UCSD-AML1 (cell line): ENCODE data around the gene RSRP1.
"Not testable (repeated sequence)": the region's sequence is repeated elsewhere in the genome, so short reads cannot be mapped to it uniquely, and the experiment has no call there.

Source experiments
- DNase-seq: peaks from one replicate; lab custom pipeline; 2025; ENCODE audit not compliant: unreplicated experiment; lab: John Stamatoyannopoulos, UW

The RSRP1 gene

GRCh38 chr1:25247024-25247828, at the start of gene RSRP1:
TSS of gene RSRP1 (minus strand) at chr1:25247454. CDS start at chr1:25246963, 491 bp downstream.
- peak; percentile 100 for DNase-seq

DNA sequence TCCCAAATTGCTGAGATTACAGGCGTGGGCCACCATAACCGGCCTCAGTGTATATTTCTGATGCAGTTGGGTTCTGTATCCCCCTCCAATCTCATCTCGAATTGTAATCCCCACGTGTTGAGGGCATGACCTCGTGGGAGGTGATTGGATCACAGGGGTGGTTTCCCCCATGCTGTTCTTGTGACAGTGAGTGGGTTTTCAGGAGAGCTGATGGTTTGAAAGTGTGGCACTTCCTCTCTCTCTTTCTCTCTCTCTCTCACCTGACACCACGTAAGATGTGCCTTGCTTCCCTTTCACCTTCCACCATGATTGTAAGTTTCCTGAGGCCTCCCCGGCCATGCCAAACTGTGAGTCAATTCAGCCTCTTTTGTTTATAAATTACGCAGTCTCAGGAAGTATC, 49.2 kb upstream of the RSRP1 start:
- not testable (repeated sequence) for DNase-seq

DNA sequence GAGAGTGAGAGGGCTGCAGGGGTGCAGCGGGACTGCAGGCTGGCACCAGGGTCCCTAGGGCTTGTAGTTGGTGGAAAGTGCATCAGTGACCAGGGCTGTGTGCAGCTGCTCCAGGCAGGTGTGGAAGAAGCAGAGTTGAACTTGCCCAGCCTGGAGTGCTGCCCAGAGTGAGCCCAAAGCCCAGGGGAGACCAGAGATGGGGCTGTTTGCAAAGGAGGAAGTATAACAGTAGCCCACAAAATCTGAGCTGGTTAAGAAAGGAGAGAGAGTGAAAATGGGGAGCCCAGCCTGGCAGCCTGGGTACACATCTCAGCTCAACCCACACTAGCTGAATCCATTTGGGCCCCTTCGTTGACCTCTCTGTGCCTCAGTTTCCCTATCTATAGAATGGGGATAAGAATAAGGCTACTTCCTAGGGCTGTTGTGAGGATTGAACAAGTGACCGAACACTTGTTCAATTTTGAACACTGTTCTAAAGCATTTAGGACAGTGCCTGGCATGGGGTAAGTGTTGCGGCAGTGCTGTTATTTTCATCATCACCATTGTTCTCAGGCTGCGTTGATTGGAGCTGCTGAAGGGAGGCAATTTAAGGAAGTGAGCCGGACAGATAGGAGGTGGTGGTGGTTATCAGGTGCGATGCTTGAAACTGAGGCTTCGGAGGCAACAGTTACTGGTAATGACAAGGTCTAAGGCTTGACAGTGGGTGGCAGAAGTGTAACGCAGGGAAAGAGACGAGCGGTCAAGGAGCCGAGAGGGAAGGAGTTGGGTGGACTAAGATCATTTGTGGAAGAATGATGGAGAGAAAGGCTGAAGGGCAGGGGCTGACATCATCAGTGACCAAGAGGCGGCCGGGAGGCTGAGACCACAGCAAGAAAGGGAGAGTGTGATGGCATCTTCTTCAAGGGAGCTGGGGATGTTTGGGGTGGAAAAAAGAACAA, 47.9 kb upstream of the RSRP1 start:
- DNase-seq, result not testable (repeated sequence)

DNA sequence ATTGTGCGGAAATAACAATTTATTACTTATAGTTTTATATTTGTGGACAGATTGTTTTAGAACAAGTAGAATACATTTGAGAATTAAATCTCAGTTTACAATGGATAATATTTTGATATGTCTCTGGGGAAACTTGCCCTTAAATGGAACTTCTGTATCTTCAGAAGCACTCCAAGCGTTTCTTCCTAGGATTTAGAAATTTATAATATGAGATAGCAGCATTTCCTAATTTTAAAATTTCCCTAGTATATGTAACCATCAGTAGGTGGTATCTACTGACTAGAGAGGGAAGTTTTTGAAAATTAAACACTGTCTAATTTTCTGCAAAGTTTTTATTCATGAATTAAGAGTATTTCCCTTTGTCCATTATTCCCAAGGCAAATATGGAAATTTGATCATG, 46.2 kb upstream of the RSRP1 start:
- not testable (repeated sequence) for DNase-seq

- not testable (repeated sequence) for DNase-seq
These were observed 42.8 kb upstream of the RSRP1 start for GRCh38 chr1:25290043-25290442.

GRCh38 chr1:25288573-25289101, 41.4 kb upstream of the RSRP1 start:
- not testable (repeated sequence) for DNase-seq

- DNase-seq, result not testable (repeated sequence)
These were observed 39.9 kb upstream of the RSRP1 start for GRCh38 chr1:25287164-25287563.

DNA sequence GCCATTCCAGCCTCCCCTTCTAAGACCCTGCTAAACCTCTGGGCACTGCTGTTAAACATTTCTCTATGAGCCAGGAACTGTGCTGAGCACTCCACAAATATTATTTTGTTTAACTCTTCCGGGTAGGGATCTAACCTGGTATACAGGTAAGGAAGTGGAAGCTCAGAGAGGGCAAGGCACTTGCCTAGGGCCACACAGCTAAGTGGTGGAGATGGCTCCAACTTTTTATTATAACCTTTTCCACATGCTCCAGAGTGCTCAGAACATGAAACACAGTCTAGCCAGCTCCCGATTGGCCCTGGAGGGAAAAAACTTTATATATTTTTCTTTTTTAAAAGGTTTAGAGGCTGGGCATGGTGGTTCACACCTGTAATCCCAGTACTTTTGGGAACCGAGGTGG, 38.6 kb upstream of the RSRP1 start:
- DNase-seq, result not testable (repeated sequence)

DNA sequence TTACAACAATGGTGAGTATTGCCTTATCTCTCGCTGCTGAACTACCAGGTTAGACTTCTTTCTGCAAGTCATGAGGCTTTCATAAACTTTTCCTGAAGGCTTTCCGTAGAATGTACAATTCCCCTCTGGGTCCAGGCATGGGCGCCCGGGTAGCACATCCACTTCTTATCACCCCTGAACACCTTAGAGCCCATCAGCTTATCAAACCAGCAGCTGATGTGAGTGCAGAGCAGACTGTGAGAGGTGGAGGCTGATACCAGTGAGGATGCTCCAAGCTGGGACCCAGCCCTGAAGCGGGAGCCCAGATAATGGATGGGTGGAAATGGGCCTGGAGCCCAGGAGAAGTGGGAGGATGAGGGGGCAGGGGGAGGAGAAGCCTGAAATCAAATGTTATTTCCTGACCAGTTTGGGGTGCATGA, 32.4 kb upstream of the RSRP1 start:
- not testable (repeated sequence) for DNase-seq

DNA sequence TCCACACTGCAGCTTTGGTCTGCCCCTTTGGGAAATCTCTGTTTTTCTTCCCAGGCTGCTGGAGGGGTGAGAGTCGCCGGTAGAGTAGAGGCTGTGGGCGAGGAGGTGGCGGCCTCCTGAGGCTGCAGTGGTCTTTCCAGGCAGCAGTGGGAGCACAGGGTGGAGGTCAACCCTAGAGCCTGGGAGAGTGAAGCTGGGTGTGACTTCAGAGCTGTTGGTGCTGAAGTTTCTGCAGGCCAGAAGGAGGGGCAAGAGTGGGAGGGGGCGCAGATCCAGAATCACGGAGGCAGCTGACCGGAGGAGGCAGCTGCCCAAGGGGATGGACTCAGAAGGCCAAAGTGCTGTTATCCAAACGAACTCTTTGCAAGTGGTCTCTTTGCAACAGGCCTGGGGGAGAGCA, 31.5 kb upstream of the RSRP1 start:
- DNase-seq, result not testable (repeated sequence)

GRCh38 chr1:25278358-25278757, 31.1 kb upstream of the RSRP1 start:
- not testable (repeated sequence) for DNase-seq

DNA sequence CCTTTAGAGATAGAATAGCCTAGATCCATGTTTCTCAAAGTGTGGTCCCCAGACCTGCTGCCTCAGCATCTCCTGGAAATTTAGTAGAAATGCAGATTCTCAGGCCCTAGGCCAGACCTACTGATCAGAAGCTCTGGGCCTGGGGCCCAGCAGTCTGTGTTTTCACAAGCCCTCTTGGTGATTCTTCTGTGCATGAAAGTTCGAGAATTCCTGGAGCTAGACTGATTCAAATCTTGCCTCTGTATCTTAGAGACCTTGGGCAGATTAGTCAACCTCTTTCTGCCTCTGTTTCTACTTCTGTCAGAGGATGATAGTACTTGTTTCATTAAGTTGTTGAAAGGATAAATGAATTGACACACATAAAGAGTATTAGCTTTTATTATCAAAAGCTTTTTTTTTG, 30.0 kb upstream of the RSRP1 start:
- not testable (repeated sequence) for DNase-seq

DNA sequence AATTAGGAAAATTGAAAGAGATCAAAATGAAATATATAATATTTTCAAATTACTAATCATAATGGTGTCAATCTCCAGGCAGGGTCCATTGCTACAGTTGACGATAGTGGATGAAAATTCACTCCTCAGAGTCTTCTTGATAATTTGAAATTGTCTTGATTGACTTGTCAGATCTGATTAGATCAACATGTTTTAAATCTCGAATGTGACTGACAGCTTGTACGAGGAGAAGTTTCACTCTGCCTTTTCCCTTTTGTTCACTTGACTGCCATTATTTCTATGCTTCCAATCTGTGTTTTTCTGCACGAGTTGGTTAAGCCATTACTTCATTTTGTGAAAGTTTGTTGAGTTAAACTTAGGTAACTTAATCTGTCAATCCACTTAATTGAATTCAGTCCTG, 28.4 kb upstream of the RSRP1 start:
- DNase-seq, result not testable (repeated sequence)

DNA sequence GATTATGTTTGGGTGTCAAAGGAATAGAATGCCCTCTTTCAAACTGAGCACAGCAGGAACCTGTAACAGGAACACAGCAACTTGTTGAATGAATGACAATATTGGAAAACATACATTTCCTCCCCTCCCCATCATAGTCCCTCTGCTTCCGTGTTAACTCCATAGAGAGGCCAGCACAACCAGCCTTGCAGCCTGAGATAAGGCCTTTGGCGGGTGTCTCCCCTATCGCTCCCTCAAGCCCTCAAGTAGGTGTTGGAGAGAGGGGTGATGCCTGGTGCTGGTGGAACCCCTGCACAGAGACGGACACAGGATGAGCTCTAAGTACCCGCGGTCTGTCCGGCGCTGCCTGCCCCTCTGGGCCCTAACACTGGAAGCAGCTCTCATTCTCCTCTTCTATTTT, 25.0 kb upstream of the RSRP1 start, which contains the start of gene RHD:
Gene RHD (plus strand): TSS at position 272 of the 400 bp plus-strand sequence. CDS start 39 bp downstream, at position 311.
- DNase-seq, result not testable (repeated sequence)

- DNase-seq, result not testable (repeated sequence)
These were observed 21.0 kb upstream of the RSRP1 start for GRCh38 chr1:25268143-25268760.

DNA sequence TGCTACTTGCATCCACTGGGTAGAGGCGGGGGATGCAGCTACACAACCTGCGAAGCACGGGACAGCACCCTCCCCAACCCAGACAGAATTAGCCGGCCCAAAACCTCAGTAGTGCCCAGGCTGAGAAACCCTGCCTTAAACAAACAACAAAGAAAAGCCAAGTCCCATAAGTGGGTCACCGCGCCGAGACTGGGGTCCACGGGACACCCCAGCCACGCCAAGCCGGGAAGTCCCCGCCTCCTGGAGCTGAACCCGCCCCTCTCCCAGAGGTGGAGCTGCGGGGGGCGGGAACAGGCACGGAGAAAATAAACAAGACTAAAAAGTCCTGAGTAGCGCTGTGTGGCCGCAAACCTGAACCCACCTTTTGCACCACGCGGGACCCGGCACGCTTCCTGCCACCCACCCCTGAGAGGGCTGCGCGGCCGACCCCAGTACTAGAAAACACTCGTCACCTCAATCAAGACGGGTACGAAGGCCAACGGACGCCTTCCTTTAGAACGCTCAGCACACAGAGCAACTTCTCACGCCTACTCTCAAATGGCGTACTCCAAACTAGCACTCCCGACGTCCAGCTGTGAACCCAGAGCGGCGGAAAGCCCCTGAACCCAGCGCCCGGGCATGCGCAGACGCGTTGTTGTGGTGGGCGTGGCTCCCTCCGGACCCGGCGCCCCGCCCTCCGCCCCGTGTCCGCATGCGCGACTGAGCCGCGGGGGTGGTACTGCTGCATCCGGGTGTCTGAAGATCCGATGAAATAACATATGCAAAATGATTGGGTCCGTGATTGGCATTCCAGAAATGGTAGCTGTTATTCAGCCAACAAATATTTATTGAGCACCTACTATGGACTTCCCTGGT, 20.3 kb upstream of the RSRP1 start:
- DNase-seq, result peak; percentile 76

GRCh38 chr1:25266554-25267287, 19.5 kb upstream of the RSRP1 start:
- not testable (repeated sequence) for DNase-seq

DNA sequence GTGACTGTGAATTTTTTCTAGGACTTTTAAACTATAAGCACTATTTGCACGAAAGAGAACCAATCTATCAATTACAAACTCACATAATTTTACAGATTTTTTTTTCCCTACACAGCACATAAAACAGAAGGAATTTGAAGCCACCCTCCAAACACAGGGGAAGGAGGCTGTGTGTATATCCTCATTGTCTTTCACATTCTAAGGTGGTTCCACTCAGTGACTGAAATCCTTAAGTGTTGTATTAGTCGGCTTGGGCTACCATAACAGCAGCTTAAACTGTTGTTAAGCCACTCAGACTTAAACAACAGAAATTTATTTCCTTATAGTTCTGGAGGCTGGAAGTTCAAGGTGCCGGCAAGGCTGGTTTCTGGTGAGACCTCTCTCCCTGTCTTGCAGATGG, 13.1 kb upstream of the RSRP1 start:
- not testable (repeated sequence) for DNase-seq

- not testable (repeated sequence) for DNase-seq
These were observed 12.6 kb upstream of the RSRP1 start for GRCh38 chr1:25259813-25260212.
